Activated naive CD4-positive, alpha-beta T cell treated with anti-CD3 and anti-CD28 coated beads, Interleukin-2, amount 10 ng/mL, durations not matched to agents 5 hours and 36 hours (primary cell): ENCODE results near the gene CFAP126. TPM values are rescaled to one million over a fixed set of nuclear protein-coding genes. Genes with fewer than 3 reads are reported as not detected.

Source experiments
- total RNA-seq, 2 experiments: library from RNA; stranded (reverse); gene quantifications; one replicate each; pipeline ENCODE4 v1.2.3, GENCODE V29; 2021

Gene CFAP126, protein sequence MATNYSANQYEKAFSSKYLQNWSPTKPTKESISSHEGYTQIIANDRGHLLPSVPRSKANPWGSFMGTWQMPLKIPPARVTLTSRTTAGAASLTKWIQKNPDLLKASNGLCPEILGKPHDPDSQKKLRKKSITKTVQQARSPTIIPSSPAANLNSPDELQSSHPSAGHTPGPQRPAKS
- not detected for total RNA-seq

DNA sequence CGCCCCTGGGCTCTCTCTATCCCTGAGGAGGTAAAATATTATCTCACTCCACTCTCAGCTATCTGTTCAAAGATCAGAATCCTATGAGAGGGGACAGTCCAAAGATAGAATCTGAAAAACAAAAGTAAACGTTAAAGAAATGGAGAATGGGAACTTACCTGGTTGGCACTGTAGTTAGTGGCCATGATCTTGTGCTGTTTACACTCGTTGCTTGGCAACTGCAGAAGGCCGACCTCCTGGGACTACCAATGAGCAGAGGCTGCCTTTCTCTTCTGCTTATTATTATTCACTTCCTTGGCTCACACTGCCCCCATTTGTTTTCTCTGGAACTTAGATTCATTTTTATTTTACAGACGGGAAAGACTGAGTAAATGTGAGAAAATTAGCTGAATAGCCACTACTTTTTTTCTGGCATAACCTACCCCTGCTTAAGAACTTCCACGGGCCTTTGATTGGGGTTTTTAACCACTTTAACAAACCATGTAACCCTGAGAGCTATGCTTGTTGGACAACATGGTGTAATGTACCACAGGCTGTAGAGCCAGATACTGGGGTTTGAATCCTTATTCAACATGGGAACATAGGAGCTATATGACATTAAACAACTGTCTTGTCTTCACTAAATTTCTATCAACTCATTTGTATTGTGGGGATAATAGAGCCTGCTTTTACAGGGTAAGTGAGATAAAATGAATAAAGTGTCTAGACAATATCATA lies at the start of gene CFAP126:
CFAP126 (minus strand) TSS at position 193 of the 717 bp plus-strand sequence; CDS start at position 185, 8 bp downstream.

Other genes starting within 250 kb of the CFAP126 start
- 10 to 100 TPM; 47.2 to 48.3 TPM for gene PFDN2, start 249.8 kb downstream of the CFAP126 start, total RNA-seq
- gene NIT1, start 249.8 kb downstream of the CFAP126 start, total RNA-seq, result 10 to 100 TPM; 38.3 to 39.0 TPM
- 10 to 100 TPM; 30.2 to 35.5 TPM for gene DEDD, start 235.2 kb downstream of the CFAP126 start, total RNA-seq
- 100 to 1,000 TPM; 123 to 125 TPM for gene UFC1, start 213.9 kb downstream of the CFAP126 start, total RNA-seq
- gene USP21, start 208.4 kb downstream of the CFAP126 start, total RNA-seq, result 10 to 100 TPM; 31.2 to 35.6 TPM
- gene PPOX, start 201.4 kb downstream of the CFAP126 start, total RNA-seq, result 10 to 100 TPM; 35.8 to 39.2 TPM
- 10 to 100 TPM; 43.6 to 52.2 TPM for gene B4GALT3, start 190.4 kb downstream of the CFAP126 start, total RNA-seq
- gene ADAMTS4, start 168.8 kb downstream of the CFAP126 start, total RNA-seq, result 1 to 10 TPM; 1.8 to 1.9 TPM
- gene NDUFS2, start 165.5 kb downstream of the CFAP126 start, total RNA-seq, result 10 to 100 TPM; 82.5 to 90.4 TPM
- gene FCER1G, start 152.6 kb downstream of the CFAP126 start, total RNA-seq, result 1 to 10 TPM; 2.7 to 2.9 TPM
- gene APOA2, start 144.2 kb downstream of the CFAP126 start, total RNA-seq, result not detected
- 10 to 100 TPM; 19.6 to 20.4 TPM for gene TOMM40L, start 141.8 kb downstream of the CFAP126 start, total RNA-seq
- not detected for gene NR1I3, start 129.7 kb downstream of the CFAP126 start, total RNA-seq
- under 1 TPM; 0.26 to 0.71 TPM for gene PCP4L1, start 109.1 kb downstream of the CFAP126 start, total RNA-seq
- 1 to 10 TPM; 4.8 to 6.1 TPM for gene MPZ, start 57.9 kb downstream of the CFAP126 start, total RNA-seq
- gene SDHC, start 53.5 kb downstream of the CFAP126 start, total RNA-seq, result 100 to 1,000 TPM; 148 to 153 TPM
- gene FCGR2A, start 137.6 kb upstream of the CFAP126 start, total RNA-seq, result not detected
- under 1 TPM; 0.10 to 0.12 TPM for gene HSPA6, start 156.7 kb upstream of the CFAP126 start, total RNA-seq
- gene FCGR3A, start 181.9 kb upstream of the CFAP126 start, total RNA-seq, result 1 to 10 TPM in 1 of 2 experiments, under 1 TPM in 1; 0.55 to 1.1 TPM